IMR-90 (cell line): Measurements from ENCODE around the gene SMIM12. TPM values are rescaled to one million over a fixed set of nuclear protein-coding genes. Genes with fewer than 3 reads are reported as not detected.

Source experiments
- ATAC-seq: fragments of 200-7000 bp; cut with Tn5 transposase; 2 replicates; pipeline ENCODE4 v1.9.1; 2020; ENCODE audit warnings: low read depth, mild to moderate bottlenecking, moderate library complexity
- BruUV-seq: library from RNA; stranded (reverse); fragments of 400-500 nt; replicated peaks from 2 replicates; lab custom pipeline; 2021; lab: Mats Ljungman, UMichigan
- CTCF ChIA-PET: fragments of 300-600 bp; formaldehyde crosslinking; extraction: SDS; loops from one replicate; lab custom pipeline; 2021; ENCODE audit warnings: antibody characterized with exemption; lab: Yijun Ruan, JAX
- POLR2A ChIA-PET: fragments of 300-600 bp; sonication (Branson Sonifier 250); formaldehyde crosslinking; loops from one replicate; lab custom pipeline; 2022; ENCODE audit warnings: antibody characterized with exemption; ENCODE audit not compliant: unreplicated experiment; lab: Charles Lee
- DNase-seq: peaks from one replicate; pipeline ENCODE4 v3.0.0; 2013
- H2AFZ ChIP-seq: replicated peaks from 2 replicates; pipeline ENCODE3; 2013; ENCODE audit warnings: low read length, mild to moderate bottlenecking; ENCODE audit not compliant: poor library complexity
- H2AK5ac ChIP-seq: 2 replicates; pipeline ENCODE4 v1.6.1; 2013; ENCODE audit warnings: low read depth, low read length, inconsistent platforms
- H2AK9ac ChIP-seq: replicated peaks from 2 replicates; pipeline ENCODE3; 2013; ENCODE audit warnings: mild to moderate bottlenecking, low read depth, low read length, moderate library complexity; ENCODE audit not compliant: poor library complexity
- H2BK120ac ChIP-seq: 2 replicates; pipeline ENCODE4 v1.6.1; 2013; ENCODE audit warnings: low read depth, low read length, inconsistent platforms
- H2BK15ac ChIP-seq: 3 replicates; pipeline ENCODE4 v1.6.1; 2013; ENCODE audit warnings: low read depth, low read length, inconsistent platforms
- H2BK20ac ChIP-seq: 2 replicates; pipeline ENCODE4 v1.6.1; 2013; ENCODE audit warnings: low read depth, mild to moderate bottlenecking, inconsistent platforms, low read length, moderate library complexity
- H2BK5ac ChIP-seq: 2 replicates; pipeline ENCODE4 v1.6.1; 2013; ENCODE audit warnings: mild to moderate bottlenecking, low read depth, low read length, inconsistent platforms; ENCODE audit not compliant: poor library complexity, severe bottlenecking
- H3K14ac ChIP-seq: replicated peaks from 2 replicates; pipeline ENCODE4 v1.6.1; 2013; ENCODE audit warnings: low read depth, low read length, inconsistent platforms
- H3K18ac ChIP-seq: 2 replicates; pipeline ENCODE4 v1.6.1; 2013; ENCODE audit warnings: low read depth, low read length, control low read depth
- H3K23ac ChIP-seq: 2 replicates; pipeline ENCODE4 v1.6.1; 2013; ENCODE audit warnings: low read depth, low read length, inconsistent platforms
- H3K27ac ChIP-seq: 2 replicates; pipeline ENCODE4 v1.5.1; 2013; ENCODE audit warnings: mild to moderate bottlenecking, control low read depth, low read length; ENCODE audit not compliant: insufficient read depth
- H3K27me3 ChIP-seq: 2 replicates; pipeline ENCODE4 v1.6.1; 2013; ENCODE audit warnings: low read length; ENCODE audit not compliant: control insufficient read depth, insufficient read depth
- H3K36me3 ChIP-seq: 2 replicates; pipeline ENCODE4 v1.6.1; 2013; ENCODE audit warnings: low read length, mixed read lengths; ENCODE audit not compliant: control insufficient read depth, insufficient read depth
- H3K4ac ChIP-seq: 2 replicates; pipeline ENCODE4 v1.6.1; 2013; ENCODE audit warnings: low read depth, low read length, inconsistent platforms
- H3K4me1 ChIP-seq: 2 replicates; pipeline ENCODE4 v1.6.1; 2013; ENCODE audit warnings: low read length, mixed read lengths; ENCODE audit not compliant: control insufficient read depth, insufficient read depth
- H3K4me2 ChIP-seq: 2 replicates; pipeline ENCODE4 v1.6.1; 2013; ENCODE audit warnings: low read depth, mild to moderate bottlenecking, control low read depth, low read length, moderate library complexity
- H3K4me3 ChIP-seq: 2 replicates; pipeline ENCODE4 v1.5.1; 2013; ENCODE audit warnings: low read depth, mild to moderate bottlenecking, control low read depth, low read length, moderate library complexity; ENCODE audit not compliant: insufficient read depth
- H3K56ac ChIP-seq: 2 replicates; pipeline ENCODE4 v1.6.1; 2013; ENCODE audit warnings: low read length, inconsistent platforms; ENCODE audit not compliant: insufficient read depth; ENCODE audit errors: extremely low read depth
- H3K79me1 ChIP-seq, 2 experiments: 2 replicates each; pipeline ENCODE4 v1.6.1; 2013; ENCODE audit warnings: low read length in 2 of 2, inconsistent platforms in 1 of 2, low read depth in 1 of 2
- H3K9ac ChIP-seq: 2 replicates; pipeline ENCODE4 v1.6.1; 2013; ENCODE audit warnings: low read depth, low read length, control low read depth
- H3K9me1 ChIP-seq: 2 replicates; pipeline ENCODE4 v1.6.1; 2013; ENCODE audit warnings: low read length, inconsistent platforms; ENCODE audit not compliant: insufficient read depth
- H3K9me3 ChIP-seq: 2 replicates; pipeline ENCODE4 v1.6.1; 2013; ENCODE audit warnings: low read length; ENCODE audit not compliant: control insufficient read depth, insufficient read depth
- H4K20me1 ChIP-seq: 2 replicates; pipeline ENCODE4 v1.6.1; 2013; ENCODE audit warnings: low read length, inconsistent platforms; ENCODE audit not compliant: insufficient read depth
- H4K5ac ChIP-seq: 2 replicates; pipeline ENCODE4 v1.6.1; 2013; ENCODE audit warnings: mild to moderate bottlenecking, low read depth, low read length, control low read depth
- H4K8ac ChIP-seq, 2 experiments: 2 replicates each; pipeline ENCODE4 v1.6.1; 2013; ENCODE audit warnings: low read depth in 2 of 2, low read length in 2 of 2, control low read depth in 1 of 2, inconsistent platforms in 1 of 2
- H4K91ac ChIP-seq: 2 replicates; pipeline ENCODE4 v1.6.1; 2013; ENCODE audit warnings: low read depth, low read length, inconsistent platforms; ENCODE audit not compliant: insufficient read depth
- BHLHE40 ChIP-seq: fragments of 150-350 bp; IDR thresholded peaks from 2 replicates; pipeline ENCODE4 v1.6.1; 2016; ENCODE audit warnings: mild to moderate bottlenecking, low read depth, low read length
- CEBPB ChIP-seq: IDR thresholded peaks from 2 replicates; pipeline ENCODE4 v1.6.1; 2012; ENCODE audit warnings: low read depth, low read length, improper control_type of control experiment
- CHD1 ChIP-seq: IDR thresholded peaks from 2 replicates; pipeline ENCODE4 v1.6.1; 2012; ENCODE audit warnings: low read depth, low read length, improper control_type of control experiment
- CTCF ChIP-seq: conservative IDR thresholded peaks from 2 replicates; pipeline ENCODE4 v1.5.1; 2012; ENCODE audit warnings: mild to moderate bottlenecking, low read depth, low read length, improper control_type of control experiment
- ELK1 ChIP-seq: fragments of 150-350 bp; IDR thresholded peaks from 2 replicates; pipeline ENCODE4 v1.6.1; 2016; ENCODE audit warnings: low read depth, mild to moderate bottlenecking, low read length, moderate library complexity, borderline replicate concordance
- FOS ChIP-seq: fragments of 150-350 bp; IDR thresholded peaks from 2 replicates; pipeline ENCODE4 v1.6.1; 2016; ENCODE audit warnings: low read depth, low read length
- MAFK ChIP-seq: IDR thresholded peaks from 2 replicates; pipeline ENCODE4 v1.6.1; 2012; ENCODE audit warnings: low read depth, low read length, improper control_type of control experiment
- MAZ ChIP-seq: IDR thresholded peaks from 2 replicates; pipeline ENCODE4 v1.6.1; 2012; ENCODE audit warnings: low read depth, mild to moderate bottlenecking, low read length, improper control_type of control experiment, moderate library complexity, borderline replicate concordance
- MXI1 ChIP-seq: IDR thresholded peaks from 2 replicates; pipeline ENCODE4 v1.6.1; 2012; ENCODE audit warnings: low read depth, mild to moderate bottlenecking, low read length, moderate library complexity, borderline replicate concordance
- NFE2L2 ChIP-seq: fragments of 150-350 bp; IDR thresholded peaks from 2 replicates; pipeline ENCODE4 v1.6.1; 2016; ENCODE audit warnings: low read depth, mild to moderate bottlenecking, low read length
- POLR2A ChIP-seq: IDR thresholded peaks from 2 replicates; pipeline ENCODE4 v1.6.1; 2012; ENCODE audit warnings: mild to moderate bottlenecking, low read depth, low read length
- RAD21 ChIP-seq: IDR thresholded peaks from 2 replicates; pipeline ENCODE4 v1.6.1; 2012; ENCODE audit warnings: low read length, improper control_type of control experiment
- RCOR1 ChIP-seq: IDR thresholded peaks from 2 replicates; pipeline ENCODE4 v1.6.1; 2012; ENCODE audit warnings: mild to moderate bottlenecking, low read length, improper control_type of control experiment; ENCODE audit not compliant: insufficient replicate concordance
- RFX5 ChIP-seq: IDR thresholded peaks from 2 replicates; pipeline ENCODE4 v1.8.0; 2012; ENCODE audit warnings: low read depth, mild to moderate bottlenecking, low read length, moderate library complexity
- SMC3 ChIP-seq: fragments of 150-350 bp; IDR thresholded peaks from 2 replicates; pipeline ENCODE4 v1.6.1; 2016; ENCODE audit warnings: low read depth, mild to moderate bottlenecking, antibody characterized with exemption, low read length, moderate library complexity
- USF2 ChIP-seq: fragments of 150-350 bp; IDR thresholded peaks from 2 replicates; pipeline ENCODE4 v1.6.1; 2017; ENCODE audit warnings: mild to moderate bottlenecking, antibody characterized with exemption, low read length, low read depth
- WGBS, 2 experiments: methylation state at CpG; one replicate each; pipeline versions ENCODE4 v1.1.5 to v1.1.7; 2013; ENCODE audit warnings: missing lambda C conversion rate in 2 of 2; ENCODE audit not compliant: insufficient read length in 1 of 2; ENCODE audit errors: extremely low coverage in 2 of 2; 5-methylcytosine and 5-hydroxymethylcytosine counted together
- dilution Hi-C: fragments of 300-500 bp; cut with HindIII; formaldehyde crosslinking; loops from one replicate; pipeline ENCODE4 v1.14.3; 2018; ENCODE audit warnings: low sequenced_read_pairs; ENCODE audit not compliant: unreplicated experiment
- in situ Hi-C: fragments of 300-500 bp; cut with MboI; formaldehyde crosslinking; loops from 3 replicates; pipeline ENCODE4 v1.14.3; 2019; ENCODE audit warnings: low sequenced_read_pairs, inconsistent platforms, mixed read lengths
- intact Hi-C: fragments of 100-400 bp; cut with micrococcal nuclease; formaldehyde crosslinking; loops from 2 replicates; pipeline ENCODE4 v1.10.0; 2022
- polyA plus RNA-seq, 3 experiments: library from polyadenylated mRNA; depleted of rRNA; stranded (reverse); fragments of >200 nt; gene quantifications; 2 replicates each; pipeline ENCODE4 v1.2.3, GENCODE V29; 2012; ENCODE audit warnings: low replicate concordance in 1 of 3
- total RNA-seq: library from RNA; depleted of rRNA; stranded (reverse); fragments of >200 nt; gene quantifications from 2 replicates; pipeline ENCODE4 v1.2.3, GENCODE V29; 2012

Gene SMIM12
- total and polyA plus RNA-seq, 2 of the 4 experiments (the other 2 are of a cell fraction) = 31.9 to 44.4 TPM

GRCh38 chr1:34867415-34867814 is 7.9 kb upstream of the SMIM12 start:
- intact Hi-C loops = no loop called here
- ATAC-seq (no peak), DNase-seq (no peak)
- no peak overlapping the region for H3K18ac ChIP-seq
- no peak overlapping the region for H2BK120ac ChIP-seq
- H3K9ac ChIP-seq = no peak overlapping the region
- H2AFZ ChIP-seq = no peak overlapping the region
- 88% methylated on average over 4 of the region's 6 CpGs; no CpG with 5 or more reads in 1 of the 2 experiments for WGBS, 2 experiments
- no peaks in the 10 kb centered on the region for H4K20me1 ChIP-seq
- no peak overlapping the region for H4K91ac ChIP-seq
- BruUV-seq = no TSS peak
- no peak overlapping the region for H2BK20ac ChIP-seq
- H4K8ac ChIP-seq = no peak overlapping the region
- no peaks in the 10 kb centered on the region for H3K9me1 ChIP-seq
- H3K79me1 ChIP-seq = no peaks in the 10 kb centered on the region
- H3K27me3 ChIP-seq = peaks cover 37% of the 10 kb centered on the region
- no peak overlapping the region for H2AK5ac ChIP-seq
- H3K27ac ChIP-seq = no peak overlapping the region
- no peak overlapping the region for H3K4me3 ChIP-seq
- H3K4ac ChIP-seq = no peak overlapping the region
- H4K5ac ChIP-seq = no peak overlapping the region
- POLR2A ChIA-PET = no interaction called here
- H2BK5ac ChIP-seq = no peak overlapping the region
- TF ChIP-seq ELK1 = no peak
- no peak for TF ChIP-seq CEBPB
- TF ChIP-seq CHD1 = no peak
- TF ChIP-seq RFX5 = no peak
- no peak for TF ChIP-seq NFE2L2
- no peak for TF ChIP-seq BHLHE40
- TF ChIP-seq FOS = no peak
- TF ChIP-seq USF2 = no peak
- no peak for TF ChIP-seq RAD21
- no peak for TF ChIP-seq MAZ
- TF ChIP-seq SMC3 = no peak
- TF ChIP-seq MAFK = no peak
- TF ChIP-seq RCOR1 = no peak
- TF ChIP-seq CTCF = no peak
- TF ChIP-seq MXI1 = no peak
- no peak for TF ChIP-seq POLR2A
- H3K36me3 ChIP-seq = no peaks in the 10 kb centered on the region
- no peak overlapping the region for H3K14ac ChIP-seq
- H3K4me1 ChIP-seq = no peaks in the 10 kb centered on the region
- no peak overlapping the region for H3K4me2 ChIP-seq
- CTCF ChIA-PET = interaction anchor here (0.6 to 2.0 kb wide), 2 partner anchors 11 to 81 kb away, joined by 3 to 6 read pairs; no protein-coding TSS in a partner anchor
- dilution Hi-C loops = no loop called here
- H3K56ac ChIP-seq = no peak overlapping the region
- in situ Hi-C loops = no loop called here
- H2AK9ac ChIP-seq = peak overlapping the region; percentile 32
- H3K9me3 ChIP-seq = no peaks in the 10 kb centered on the region
- H3K23ac ChIP-seq = no peak overlapping the region
- no peak overlapping the region for H2BK15ac ChIP-seq
